ENCODE results near the gene PEBP1.

Gene PEBP1

GRCh38 chr12:118193477-118193876, 57.6 kb downstream of the PEBP1 start:
- Histone ChIP-seq H3K27me3 (no peaks in the 10 kb centered on the region), H3K9me3 (no peaks in the 10 kb centered on the region), H3K4me3 (ENCODE audit: low read depth in 1 of 2, low read length in 1 of 2) (no peak overlapping the region), H3K4me1 (ENCODE audit: control insufficient read depth in 1 of 2, insufficient read depth in 1 of 2, low read depth in 1 of 2, low read length in 1 of 2) (peaks cover 0 to 7% of the 10 kb centered on the region in 2 experiments), H3K27ac (no peak overlapping the region), H3K36me3 (peaks cover 56% of the 10 kb centered on the region)
- TF ChIP-seq, protein P1, sequence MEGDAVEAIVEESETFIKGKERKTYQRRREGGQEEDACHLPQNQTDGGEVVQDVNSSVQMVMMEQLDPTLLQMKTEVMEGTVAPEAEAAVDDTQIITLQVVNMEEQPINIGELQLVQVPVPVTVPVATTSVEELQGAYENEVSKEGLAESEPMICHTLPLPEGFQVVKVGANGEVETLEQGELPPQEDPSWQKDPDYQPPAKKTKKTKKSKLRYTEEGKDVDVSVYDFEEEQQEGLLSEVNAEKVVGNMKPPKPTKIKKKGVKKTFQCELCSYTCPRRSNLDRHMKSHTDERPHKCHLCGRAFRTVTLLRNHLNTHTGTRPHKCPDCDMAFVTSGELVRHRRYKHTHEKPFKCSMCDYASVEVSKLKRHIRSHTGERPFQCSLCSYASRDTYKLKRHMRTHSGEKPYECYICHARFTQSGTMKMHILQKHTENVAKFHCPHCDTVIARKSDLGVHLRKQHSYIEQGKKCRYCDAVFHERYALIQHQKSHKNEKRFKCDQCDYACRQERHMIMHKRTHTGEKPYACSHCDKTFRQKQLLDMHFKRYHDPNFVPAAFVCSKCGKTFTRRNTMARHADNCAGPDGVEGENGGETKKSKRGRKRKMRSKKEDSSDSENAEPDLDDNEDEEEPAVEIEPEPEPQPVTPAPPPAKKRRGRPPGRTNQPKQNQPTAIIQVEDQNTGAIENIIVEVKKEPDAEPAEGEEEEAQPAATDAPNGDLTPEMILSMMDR (IDR thresholded peaks at IDR 0.05) = no peak

DNA sequence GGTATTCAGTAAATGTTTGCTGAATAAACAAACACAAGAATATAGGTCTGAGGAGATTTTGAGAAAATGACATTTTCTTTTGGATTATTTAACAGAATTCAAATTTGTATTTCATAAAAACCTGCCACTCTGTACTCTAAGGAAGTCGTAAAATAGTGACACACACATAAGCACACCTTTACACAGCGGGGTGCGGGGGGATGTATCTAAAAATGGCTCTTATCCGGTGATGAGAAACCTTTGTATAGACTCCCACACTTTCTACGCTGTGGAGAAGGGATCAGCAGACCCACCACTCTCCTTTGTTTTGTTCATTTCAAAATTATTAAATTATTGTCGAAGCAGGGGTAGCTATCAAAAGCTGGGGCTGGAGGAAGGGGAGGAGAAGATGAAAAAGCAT, 58.0 kb downstream of the PEBP1 start:
- Histone ChIP-seq H3K36me3 (peaks cover 56% of the 10 kb centered on the region), H3K9me3 (no peaks in the 10 kb centered on the region), H3K27ac (no peak overlapping the region), H3K4me1 (ENCODE audit: control insufficient read depth in 1 of 2, insufficient read depth in 1 of 2, low read depth in 1 of 2, low read length in 1 of 2) (peaks cover 0 to 7% of the 10 kb centered on the region in 2 experiments), H3K27me3 (no peaks in the 10 kb centered on the region), H3K4me3 (ENCODE audit: low read depth in 1 of 2, low read length in 1 of 2) (no peak overlapping the region)
- TF ChIP-seq, protein P1 (IDR thresholded peaks at IDR 0.05) = no peak
